WTC11 (cell line): ENCODE measurements around the gene YDJC. TPM values are rescaled to one million over a fixed set of nuclear protein-coding genes. Genes with fewer than 3 reads are reported as not detected.

Source experiments
- ATAC-seq: fragments of 200-7000 bp; cut with Tn5 transposase; 2 replicates; pipeline ENCODE4 v1.10.0; 2021; ENCODE audit warnings: mild to moderate bottlenecking, moderate library complexity
- CTCF ChIA-PET: fragments of 300-600 bp; sonication (Branson Sonifier 250); formaldehyde crosslinking; loops from one replicate; lab custom pipeline; 2021; ENCODE audit warnings: antibody characterized with exemption; lab: Charles Lee
- POLR2A ChIA-PET: fragments of 350-600 bp; sonication (Branson Sonifier 250); formaldehyde crosslinking; loops from one replicate; lab custom pipeline; 2021; ENCODE audit warnings: antibody characterized with exemption; lab: Charles Lee
- DNase-seq: peaks from one replicate; pipeline ENCODE4 v3.0.0; 2021; ENCODE audit warnings: low spot score
- H3K27ac Mint-ChIP-seq: 2 replicates; pipeline ENCODE4 v1.8.0; 2021; ENCODE audit warnings: mixed read lengths
- H3K27me3 Mint-ChIP-seq: 2 replicates; pipeline ENCODE4 v1.8.0; 2021; ENCODE audit warnings: low read depth, mild to moderate bottlenecking, moderate library complexity, mixed read lengths
- H3K36me3 Mint-ChIP-seq: 2 replicates; pipeline ENCODE4 v1.8.0; 2021; ENCODE audit warnings: mixed read lengths
- H3K4me1 Mint-ChIP-seq: 2 replicates; pipeline ENCODE4 v1.8.0; 2022; ENCODE audit warnings: mixed read lengths
- H3K4me3 Mint-ChIP-seq: 2 replicates; pipeline ENCODE4 v1.8.0; 2021; ENCODE audit warnings: mild to moderate bottlenecking, moderate library complexity, mixed read lengths
- H3K9me3 Mint-ChIP-seq: 2 replicates; pipeline ENCODE4 v1.8.0; 2021; ENCODE audit warnings: mixed read lengths
- ATF3 ChIP-seq: sonication (generic); formaldehyde crosslinking; conservative IDR thresholded peaks from 2 replicates; pipeline ENCODE4 v1.8.1; 2022; ENCODE audit warnings: mild to moderate bottlenecking, missing genetic modification reagents
- ERG ChIP-seq: fragments of 250-450 bp; sonication (Bioruptor Pico); IDR thresholded peaks from 2 replicates; pipeline ENCODE4 v1.8.0; 2021; ENCODE audit warnings: mild to moderate bottlenecking
- FOXJ3 ChIP-seq: sonication (generic); formaldehyde crosslinking; IDR thresholded peaks from 2 replicates; pipeline ENCODE4 v1.9.0; 2021; ENCODE audit warnings: missing genetic modification reagents, mild to moderate bottlenecking, borderline replicate concordance
- NR3C1 ChIP-seq: sonication (generic); formaldehyde crosslinking; conservative IDR thresholded peaks from 2 replicates; pipeline ENCODE4 v1.8.1; 2023; ENCODE audit warnings: low read depth, mild to moderate bottlenecking, missing genetic modification reagents
- RORB ChIP-seq: fragments of 250-450 bp; sonication (Bioruptor Pico); IDR thresholded peaks from 2 replicates; pipeline ENCODE4 v1.9.0; 2021; ENCODE audit warnings: mild to moderate bottlenecking
- SMAD3 ChIP-seq: sonication (generic); formaldehyde crosslinking; IDR thresholded peaks from 2 replicates; pipeline ENCODE4 v1.8.0; 2022; ENCODE audit warnings: missing genetic modification reagents, mild to moderate bottlenecking, borderline replicate concordance
- SP1 ChIP-seq: sonication (generic); formaldehyde crosslinking; conservative IDR thresholded peaks from 2 replicates; pipeline ENCODE4 v1.8.1; 2022; ENCODE audit warnings: missing genetic modification reagents
- STAT6 ChIP-seq: sonication (generic); formaldehyde crosslinking; conservative IDR thresholded peaks from 2 replicates; pipeline ENCODE4 v1.8.1; 2023; ENCODE audit warnings: mild to moderate bottlenecking, low read depth, missing genetic modification reagents, moderate library complexity
- TEAD4 ChIP-seq: sonication (generic); formaldehyde crosslinking; IDR thresholded peaks from 2 replicates; pipeline ENCODE4 v1.8.0; 2022; ENCODE audit warnings: mild to moderate bottlenecking, missing genetic modification reagents
- ZNF219 ChIP-seq: sonication (generic); formaldehyde crosslinking; IDR thresholded peaks from 2 replicates; pipeline ENCODE4 v1.8.0; 2023; ENCODE audit warnings: missing genetic modification reagents, mild to moderate bottlenecking, borderline replicate concordance
- ZNF281 ChIP-seq: sonication (generic); formaldehyde crosslinking; IDR thresholded peaks from 2 replicates; pipeline ENCODE4 v1.8.0; 2023; ENCODE audit warnings: mild to moderate bottlenecking, missing genetic modification reagents
- ZNF423 ChIP-seq: fragments of 250-450 bp; sonication (Bioruptor Pico); IDR thresholded peaks from 2 replicates; pipeline ENCODE4 v2.1.2; 2022; ENCODE audit warnings: mild to moderate bottlenecking, moderate library complexity
- ZNF671 ChIP-seq: fragments of 250-450 bp; sonication (Bioruptor Pico); IDR thresholded peaks from 2 replicates; pipeline ENCODE4 v1.8.0; 2021; ENCODE audit warnings: mild to moderate bottlenecking
- total RNA-seq: library from RNA; stranded (reverse); gene quantifications from 3 replicates; pipeline ENCODE4 v1.2.3, GENCODE V29; 2021
- TF ChIP-seq, protein P1 (sequence below): fragments of 250-450 bp; sonication (Bioruptor Pico); IDR thresholded peaks from 2 replicates; pipeline ENCODE4 v1.9.0; 2021; ENCODE audit warnings: mild to moderate bottlenecking, borderline replicate concordance
- TF ChIP-seq, protein P2 (sequence below): fragments of 250-450 bp; sonication (Bioruptor Pico); conservative IDR thresholded peaks from 2 replicates; pipeline ENCODE4 v1.9.0; 2021; ENCODE audit warnings: mild to moderate bottlenecking

YDJC gene
- total RNA-seq, 1 experiment from 2014 or later, result 39.8 TPM

DNA sequence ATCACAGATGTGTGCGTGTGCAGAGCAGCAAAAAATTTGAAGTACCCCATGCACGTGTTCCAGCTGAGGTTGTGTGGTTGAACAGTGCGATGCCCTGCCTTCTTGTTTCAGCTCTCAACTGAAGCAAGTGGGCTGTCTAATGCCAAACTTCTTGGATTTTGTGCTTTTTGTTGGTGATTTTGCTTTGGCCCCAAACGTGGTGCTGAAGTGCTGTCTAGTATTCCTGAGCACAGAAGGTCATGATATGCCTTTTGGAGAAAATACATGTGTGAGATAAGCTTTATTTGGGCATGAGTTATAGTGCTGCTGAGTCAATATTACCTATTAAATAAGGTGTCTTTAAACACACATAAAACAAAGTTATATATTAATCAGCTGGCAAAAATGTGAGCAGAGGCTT, 14.1 kb downstream of the YDJC start:
- H3K4me1 Mint-ChIP-seq, result 0 out of 2 replicates have a peak, but pooled peaks cover 4% of the 10 kb centered on the region
- DNase-seq (no peak), ATAC-seq (no peak)
- H3K27me3 Mint-ChIP-seq, result no peaks in the 10 kb centered on the region
- no peak overlapping the region for H3K27ac Mint-ChIP-seq
- no peak for TF ChIP-seq ATF3 (CRISPR knock-in tag)
- no peak for TF ChIP-seq RORB (CRISPR knock-in tag)
- TF ChIP-seq ZNF281 (CRISPR knock-in tag), result no peak
- TF ChIP-seq ZNF219, result no peak
- no peak for TF ChIP-seq SP1 (CRISPR knock-in tag)
- no peak for TF ChIP-seq FOXJ3 (CRISPR knock-in tag)
- TF ChIP-seq, protein P1, sequence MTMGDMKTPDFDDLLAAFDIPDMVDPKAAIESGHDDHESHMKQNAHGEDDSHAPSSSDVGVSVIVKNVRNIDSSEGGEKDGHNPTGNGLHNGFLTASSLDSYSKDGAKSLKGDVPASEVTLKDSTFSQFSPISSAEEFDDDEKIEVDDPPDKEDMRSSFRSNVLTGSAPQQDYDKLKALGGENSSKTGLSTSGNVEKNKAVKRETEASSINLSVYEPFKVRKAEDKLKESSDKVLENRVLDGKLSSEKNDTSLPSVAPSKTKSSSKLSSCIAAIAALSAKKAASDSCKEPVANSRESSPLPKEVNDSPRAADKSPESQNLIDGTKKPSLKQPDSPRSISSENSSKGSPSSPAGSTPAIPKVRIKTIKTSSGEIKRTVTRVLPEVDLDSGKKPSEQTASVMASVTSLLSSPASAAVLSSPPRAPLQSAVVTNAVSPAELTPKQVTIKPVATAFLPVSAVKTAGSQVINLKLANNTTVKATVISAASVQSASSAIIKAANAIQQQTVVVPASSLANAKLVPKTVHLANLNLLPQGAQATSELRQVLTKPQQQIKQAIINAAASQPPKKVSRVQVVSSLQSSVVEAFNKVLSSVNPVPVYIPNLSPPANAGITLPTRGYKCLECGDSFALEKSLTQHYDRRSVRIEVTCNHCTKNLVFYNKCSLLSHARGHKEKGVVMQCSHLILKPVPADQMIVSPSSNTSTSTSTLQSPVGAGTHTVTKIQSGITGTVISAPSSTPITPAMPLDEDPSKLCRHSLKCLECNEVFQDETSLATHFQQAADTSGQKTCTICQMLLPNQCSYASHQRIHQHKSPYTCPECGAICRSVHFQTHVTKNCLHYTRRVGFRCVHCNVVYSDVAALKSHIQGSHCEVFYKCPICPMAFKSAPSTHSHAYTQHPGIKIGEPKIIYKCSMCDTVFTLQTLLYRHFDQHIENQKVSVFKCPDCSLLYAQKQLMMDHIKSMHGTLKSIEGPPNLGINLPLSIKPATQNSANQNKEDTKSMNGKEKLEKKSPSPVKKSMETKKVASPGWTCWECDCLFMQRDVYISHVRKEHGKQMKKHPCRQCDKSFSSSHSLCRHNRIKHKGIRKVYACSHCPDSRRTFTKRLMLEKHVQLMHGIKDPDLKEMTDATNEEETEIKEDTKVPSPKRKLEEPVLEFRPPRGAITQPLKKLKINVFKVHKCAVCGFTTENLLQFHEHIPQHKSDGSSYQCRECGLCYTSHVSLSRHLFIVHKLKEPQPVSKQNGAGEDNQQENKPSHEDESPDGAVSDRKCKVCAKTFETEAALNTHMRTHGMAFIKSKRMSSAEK (CRISPR knock-in tag), result no peak
- no peak for TF ChIP-seq STAT6 (CRISPR knock-in tag)
- TF ChIP-seq SMAD3 (CRISPR knock-in tag), result no peak
- no peak for TF ChIP-seq ZNF671
- TF ChIP-seq, protein P2, sequence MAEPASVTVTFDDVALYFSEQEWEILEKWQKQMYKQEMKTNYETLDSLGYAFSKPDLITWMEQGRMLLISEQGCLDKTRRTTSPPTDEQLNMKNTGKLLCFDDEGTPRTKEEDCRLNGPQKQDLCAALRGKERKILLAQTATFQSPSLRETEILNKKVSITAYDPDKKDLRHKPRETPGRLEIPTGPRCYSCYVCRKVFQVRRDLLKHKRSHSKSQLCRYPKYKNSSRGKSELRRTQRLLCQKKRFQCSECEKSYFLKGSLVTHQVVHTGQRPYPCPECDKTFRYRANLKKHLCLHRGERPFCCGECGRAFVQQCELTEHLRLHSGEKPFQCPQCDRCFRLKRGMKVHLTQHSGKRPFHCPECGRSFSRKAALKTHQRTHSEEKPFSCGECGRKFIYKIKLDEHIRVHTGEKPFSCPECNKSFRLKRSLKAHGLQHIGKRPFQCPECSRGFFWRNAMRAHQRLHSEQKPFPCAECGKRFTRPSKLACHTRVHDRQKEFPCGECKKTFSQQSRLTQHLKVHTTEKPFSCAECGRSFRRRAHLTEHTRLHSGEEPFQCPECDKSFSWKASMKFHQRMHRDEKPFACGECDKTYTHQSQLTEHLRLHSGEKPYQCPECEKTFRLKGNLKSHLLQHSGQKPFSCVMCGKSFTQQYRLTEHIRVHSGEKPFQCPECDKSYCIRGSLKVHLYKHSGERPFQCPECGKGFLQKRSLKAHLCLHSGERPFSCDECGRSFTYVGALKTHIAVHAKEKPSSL, result no peak
- no peak for TF ChIP-seq ZNF423 (CRISPR knock-in tag)
- no peak for TF ChIP-seq ERG (CRISPR knock-in tag)
- no peak for TF ChIP-seq TEAD4 (CRISPR knock-in tag)
- no peak for TF ChIP-seq NR3C1 (CRISPR knock-in tag)
- ChIA-PET CTCF (interaction anchor here (0.6 to 4.0 kb wide), 3 partner anchors 13 to 29 kb away, joined by 4 to 20 read pairs (median 20); partner anchors contain the start of genes SDF2L1 and YDJC), POLR2A (no interaction called here)
- no peaks in the 10 kb centered on the region for H3K9me3 Mint-ChIP-seq
- peaks cover 38% of the 10 kb centered on the region for H3K36me3 Mint-ChIP-seq
- no peak overlapping the region for H3K4me3 Mint-ChIP-seq
